ENCODE results near the gene ACAA1.

GRCh38 chr3:38094999-38095398 is 41.9 kb downstream of the ACAA1 start:
- TF ChIP-seq EZH2 (IDR thresholded peaks at IDR 0.05) (no peak), POLR2AphosphoS5 (IDR thresholded peaks at IDR 0.05; ENCODE audit: borderline replicate concordance, low read depth, low read length) (no peak)

All from SK-N-MC (cell line).